Stimulated activated naive B cell treated with anti-CD40 and anti-IgM and Interleukin-4, amounts not matched to agents 10 μg/mL and 1 μg/mL and 100 μg/mL, for 72 hours (primary cell): ENCODE results near the gene HNMT.

Experiments
- ATAC-seq, 2 donors: fragments of 150-1000 bp; cut with Tn5 transposase; replicated peaks; 2 replicates each; pipeline ENCODE4 v1.10.0; 2021; ENCODE audit warnings: moderate library complexity in 1 of 2
- DNase-seq: peaks from one replicate; pipeline ENCODE4 v3.0.0; 2021
- H3K27ac Mint-ChIP-seq: one replicate; pipeline ENCODE4 v1.8.0; 2022; ENCODE audit warnings: mild to moderate bottlenecking, mixed read lengths
- H3K27me3 Mint-ChIP-seq, 2 donors: one replicate each; pipeline ENCODE4 v1.8.0; 2022; ENCODE audit warnings: mixed read lengths in 2 of 2
- H3K36me3 Mint-ChIP-seq, 2 donors: one replicate each; pipeline ENCODE4 v1.8.0; 2022; ENCODE audit warnings: mixed read lengths in 2 of 2, mild to moderate bottlenecking in 1 of 2
- H3K4me1 Mint-ChIP-seq, 2 donors: one replicate each; pipeline ENCODE4 v1.8.0; 2022; ENCODE audit warnings: mixed read lengths in 2 of 2, mild to moderate bottlenecking in 1 of 2
- H3K4me3 Mint-ChIP-seq, 2 donors: one replicate each; pipeline ENCODE4 v1.8.0; 2022; ENCODE audit warnings: mild to moderate bottlenecking in 2 of 2, mixed read lengths in 2 of 2, moderate library complexity in 1 of 2
- H3K9me3 Mint-ChIP-seq, 2 donors: one replicate each; pipeline ENCODE4 v1.8.0; 2022; ENCODE audit warnings: mixed read lengths in 2 of 2, mild to moderate bottlenecking in 1 of 2

Gene HNMT

GRCh38 chr2:137940154-137940553 lies 24.1 kb upstream of the HNMT start:
- H3K27ac Mint-ChIP-seq: no peak overlapping the region
- peaks cover 8 to 14% of the 10 kb centered on the region in 2 donors for H3K27me3 Mint-ChIP-seq
- H3K4me1 Mint-ChIP-seq: no peaks in the 10 kb centered on the region
- no peaks in the 10 kb centered on the region for H3K36me3 Mint-ChIP-seq
- no peak overlapping the region for H3K4me3 Mint-ChIP-seq
- no peak for ATAC-seq
- no peak for DNase-seq
- no peaks in the 10 kb centered on the region for H3K9me3 Mint-ChIP-seq

- Mint-ChIP-seq H3K36me3 (no peaks in the 10 kb centered on the region), H3K4me1 (no peaks in the 10 kb centered on the region)
These were observed 22.0 kb upstream of the HNMT start for GRCh38 chr2:137942037-137942832.

GRCh38 chr2:137942833-137943677 lies 21.2 kb upstream of the HNMT start:
- Mint-ChIP-seq H3K4me1 (no peaks in the 10 kb centered on the region), H3K27ac (no peak overlapping the region), H3K36me3 (no peaks in the 10 kb centered on the region), H3K9me3 (no peaks in the 10 kb centered on the region), H3K4me3 (no peak overlapping the region), H3K27me3 (peaks cover 6 to 8% of the 10 kb centered on the region in 2 donors)
- ATAC-seq (no peak), DNase-seq (no peak)

More at GRCh38 chr2:137942037-137942832, 22.0 kb upstream of the HNMT start:
- no peak overlapping the region for H3K4me3 Mint-ChIP-seq
- DNase-seq: no peak
- no peak overlapping the region for H3K27ac Mint-ChIP-seq
- ATAC-seq: no peak
- H3K27me3 Mint-ChIP-seq: peaks cover 8 to 9% of the 10 kb centered on the region in 2 donors
- H3K9me3 Mint-ChIP-seq: no peaks in the 10 kb centered on the region

GRCh38 chr2:137943678-137944347 lies 20.5 kb upstream of the HNMT start:
- Mint-ChIP-seq H3K27me3 (peaks cover 6 to 8% of the 10 kb centered on the region in 2 donors), H3K4me1 (no peaks in the 10 kb centered on the region), H3K4me3 (no peak overlapping the region), H3K36me3 (no peaks in the 10 kb centered on the region), H3K9me3 (no peaks in the 10 kb centered on the region), H3K27ac (no peak overlapping the region)
- no peak for ATAC-seq
- no peak for DNase-seq

- Mint-ChIP-seq H3K9me3 (no peaks in the 10 kb centered on the region), H3K27me3 (peaks cover 4 to 7% of the 10 kb centered on the region in 2 donors), H3K4me3 (no peak overlapping the region), H3K36me3 (no peaks in the 10 kb centered on the region), H3K27ac (no peak overlapping the region), H3K4me1 (no peaks in the 10 kb centered on the region)
- ATAC-seq (no peak), DNase-seq (no peak)
These were observed 19.6 kb upstream of the HNMT start for GRCh38 chr2:137944714-137945113.

- H3K27ac Mint-ChIP-seq: no peak overlapping the region
- no peaks in the 10 kb centered on the region for H3K4me1 Mint-ChIP-seq
- DNase-seq (no peak), ATAC-seq (no peak)
- H3K27me3 Mint-ChIP-seq: peaks cover 0 to 2% of the 10 kb centered on the region in 2 donors
- no peak overlapping the region for H3K4me3 Mint-ChIP-seq
- H3K9me3 Mint-ChIP-seq: no peaks in the 10 kb centered on the region
- no peaks in the 10 kb centered on the region for H3K36me3 Mint-ChIP-seq
These were observed 19.0 kb upstream of the HNMT start for GRCh38 chr2:137945229-137945628.

- no peak overlapping the region for H3K27ac Mint-ChIP-seq
These were observed 18.0 kb upstream of the HNMT start for GRCh38 chr2:137946227-137946626.

GRCh38 chr2:137947032-137947727 lies 17.1 kb upstream of the HNMT start:
- DNase-seq (no peak), ATAC-seq (no peak)
- H3K9me3 Mint-ChIP-seq: peaks cover 0 to 2% of the 10 kb centered on the region in 2 donors
- H3K27ac Mint-ChIP-seq: no peak overlapping the region
- H3K27me3 Mint-ChIP-seq: no peaks in the 10 kb centered on the region
- no peak overlapping the region for H3K4me3 Mint-ChIP-seq
- peaks cover 0 to 4% of the 10 kb centered on the region in 2 donors for H3K4me1 Mint-ChIP-seq
- H3K36me3 Mint-ChIP-seq: no peaks in the 10 kb centered on the region

More at GRCh38 chr2:137946227-137946626, 18.0 kb upstream of the HNMT start:
- no peaks in the 10 kb centered on the region for H3K9me3 Mint-ChIP-seq
- H3K36me3 Mint-ChIP-seq: no peaks in the 10 kb centered on the region
- ATAC-seq: no peak
- no peak overlapping the region for H3K4me3 Mint-ChIP-seq
- no peak for DNase-seq
- no peaks in the 10 kb centered on the region for H3K4me1 Mint-ChIP-seq
- H3K27me3 Mint-ChIP-seq: no peaks in the 10 kb centered on the region

- peak; percentile 43 to 50 for ATAC-seq
- Mint-ChIP-seq H3K36me3 (no peaks in the 10 kb centered on the region), H3K27me3 (no peaks in the 10 kb centered on the region), H3K4me3 (no peak overlapping the region), H3K27ac (no peak overlapping the region), H3K4me1 (peaks cover 3 to 11% of the 10 kb centered on the region in 2 donors), H3K9me3 (peaks cover 0 to 2% of the 10 kb centered on the region in 2 donors)
- DNase-seq: peak; percentile 1
These were observed 16.4 kb upstream of the HNMT start for GRCh38 chr2:137947728-137948336.

GRCh38 chr2:137948894-137949293 lies 15.4 kb upstream of the HNMT start:
- DNase-seq (no peak), ATAC-seq (no peak)
- no peaks in the 10 kb centered on the region for H3K27me3 Mint-ChIP-seq
- H3K4me1 Mint-ChIP-seq: peaks cover 4 to 13% of the 10 kb centered on the region in 2 donors
- H3K27ac Mint-ChIP-seq: no peak overlapping the region
- no peaks in the 10 kb centered on the region for H3K36me3 Mint-ChIP-seq
- H3K4me3 Mint-ChIP-seq: no peak overlapping the region
- peaks cover 0 to 2% of the 10 kb centered on the region in 2 donors for H3K9me3 Mint-ChIP-seq

GRCh38 chr2:137950238-137950637 lies 14.0 kb upstream of the HNMT start:
- Mint-ChIP-seq H3K27ac (no peak overlapping the region), H3K27me3 (no peaks in the 10 kb centered on the region), H3K4me1 (peaks cover 4 to 13% of the 10 kb centered on the region in 2 donors), H3K9me3 (peaks cover 0 to 2% of the 10 kb centered on the region in 2 donors), H3K36me3 (no peaks in the 10 kb centered on the region), H3K4me3 (no peak overlapping the region)
- no peak for DNase-seq
- no peak for ATAC-seq

- no peaks in the 10 kb centered on the region for H3K36me3 Mint-ChIP-seq
- no peak overlapping the region for H3K27ac Mint-ChIP-seq
- DNase-seq: no peak
- no peak overlapping the region for H3K4me3 Mint-ChIP-seq
- H3K9me3 Mint-ChIP-seq: peaks cover 0 to 2% of the 10 kb centered on the region in 2 donors
- no peak for ATAC-seq
- H3K4me1 Mint-ChIP-seq: peaks cover 4 to 13% of the 10 kb centered on the region in 2 donors
- no peaks in the 10 kb centered on the region for H3K27me3 Mint-ChIP-seq
These were observed 12.7 kb upstream of the HNMT start for GRCh38 chr2:137951586-137951985.

GRCh38 chr2:137952586-137953129 lies 11.6 kb upstream of the HNMT start:
- Mint-ChIP-seq H3K4me1 (peaks cover 4 to 13% of the 10 kb centered on the region in 2 donors), H3K27me3 (peaks cover 0 to 4% of the 10 kb centered on the region in 2 donors), H3K27ac (peak overlapping the region; percentile 70), H3K9me3 (peaks cover 0 to 2% of the 10 kb centered on the region in 2 donors), H3K4me3 (peak overlapping the region; percentile 46 to 72), H3K36me3 (no peaks in the 10 kb centered on the region)
- peak; percentile 51 to 52 for ATAC-seq
- peak; percentile 11 for DNase-seq
